Neutrophil (primary cell): Measurements from ENCODE around the gene EEFSEC.

Experiments used
- H3K27ac ChIP-seq: fragments of 200-600 bp; sonication (generic); 2 replicates; pipeline ENCODE4 v1.5.1; 2016; ENCODE audit warnings: mild to moderate bottlenecking, moderate library complexity
- H3K27me3 ChIP-seq: fragments of 200-600 bp; sonication (generic); 2 replicates; pipeline ENCODE4 v1.6.0; 2016; ENCODE audit warnings: mild to moderate bottlenecking
- H3K36me3 ChIP-seq: fragments of 200-600 bp; sonication (generic); 2 replicates; pipeline ENCODE4 v1.5.1; 2017
- H3K4me1 ChIP-seq, 2 experiments: fragments of 200-600 bp in 1 of 2; sonication (generic) in 1 of 2; 1 replicate in 1 of 2; 2 replicates in 1 of 2; pipeline versions ENCODE4 v1.5.1 to v1.6.1; 2013 to 2016; ENCODE audit warnings: low read depth in 1 of 2, low read length in 1 of 2, mild to moderate bottlenecking in 1 of 2, moderate library complexity in 1 of 2; ENCODE audit not compliant: control insufficient read depth in 1 of 2, insufficient read depth in 1 of 2
- H3K4me3 ChIP-seq, 2 experiments: fragments of 200-600 bp in 1 of 2; sonication (generic) in 1 of 2; 1 replicate in 1 of 2; 2 replicates in 1 of 2; pipeline ENCODE4 v1.5.1; 2013 to 2016; ENCODE audit warnings: low read depth in 1 of 2, low read length in 1 of 2, mild to moderate bottlenecking in 1 of 2, moderate library complexity in 1 of 2
- H3K9me3 ChIP-seq: fragments of 200-600 bp; sonication (generic); 2 replicates; pipeline ENCODE4 v1.5.1; 2016
- TF ChIP-seq, protein P1 (sequence below): fragments of 200-600 bp; sonication (generic); IDR thresholded peaks from 2 replicates; pipeline ENCODE4 v1.5.1; 2016; ENCODE audit warnings: antibody characterized with exemption

Gene EEFSEC

DNA sequence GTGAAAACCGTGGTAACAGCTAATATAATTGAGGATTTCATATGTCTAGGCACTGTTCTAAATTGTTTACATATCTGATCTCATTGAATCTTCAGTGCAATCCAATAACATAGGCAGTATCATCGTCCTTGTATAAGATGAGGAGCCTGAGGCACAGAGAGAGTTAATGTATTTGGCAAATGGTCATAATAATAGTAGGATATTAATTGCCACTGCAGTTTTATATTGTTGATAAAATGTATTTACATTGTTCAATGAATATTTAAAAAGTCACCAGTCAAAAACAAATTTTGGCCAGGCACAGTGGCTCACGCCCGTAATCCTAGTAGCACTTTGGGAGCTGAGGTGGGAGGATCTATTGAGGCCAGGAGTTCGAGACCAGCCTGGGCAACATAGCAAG lies 88.5 kb downstream of the EEFSEC start:
- TF ChIP-seq, protein P1, sequence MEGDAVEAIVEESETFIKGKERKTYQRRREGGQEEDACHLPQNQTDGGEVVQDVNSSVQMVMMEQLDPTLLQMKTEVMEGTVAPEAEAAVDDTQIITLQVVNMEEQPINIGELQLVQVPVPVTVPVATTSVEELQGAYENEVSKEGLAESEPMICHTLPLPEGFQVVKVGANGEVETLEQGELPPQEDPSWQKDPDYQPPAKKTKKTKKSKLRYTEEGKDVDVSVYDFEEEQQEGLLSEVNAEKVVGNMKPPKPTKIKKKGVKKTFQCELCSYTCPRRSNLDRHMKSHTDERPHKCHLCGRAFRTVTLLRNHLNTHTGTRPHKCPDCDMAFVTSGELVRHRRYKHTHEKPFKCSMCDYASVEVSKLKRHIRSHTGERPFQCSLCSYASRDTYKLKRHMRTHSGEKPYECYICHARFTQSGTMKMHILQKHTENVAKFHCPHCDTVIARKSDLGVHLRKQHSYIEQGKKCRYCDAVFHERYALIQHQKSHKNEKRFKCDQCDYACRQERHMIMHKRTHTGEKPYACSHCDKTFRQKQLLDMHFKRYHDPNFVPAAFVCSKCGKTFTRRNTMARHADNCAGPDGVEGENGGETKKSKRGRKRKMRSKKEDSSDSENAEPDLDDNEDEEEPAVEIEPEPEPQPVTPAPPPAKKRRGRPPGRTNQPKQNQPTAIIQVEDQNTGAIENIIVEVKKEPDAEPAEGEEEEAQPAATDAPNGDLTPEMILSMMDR: no peak
- Histone ChIP-seq H3K4me3 (no peak overlapping the region), H3K36me3 (no peaks in the 10 kb centered on the region), H3K4me1 (peaks cover 0 to 4% of the 10 kb centered on the region in 2 experiments), H3K27me3 (no peaks in the 10 kb centered on the region), H3K27ac (no peak overlapping the region), H3K9me3 (no peaks in the 10 kb centered on the region)

DNA sequence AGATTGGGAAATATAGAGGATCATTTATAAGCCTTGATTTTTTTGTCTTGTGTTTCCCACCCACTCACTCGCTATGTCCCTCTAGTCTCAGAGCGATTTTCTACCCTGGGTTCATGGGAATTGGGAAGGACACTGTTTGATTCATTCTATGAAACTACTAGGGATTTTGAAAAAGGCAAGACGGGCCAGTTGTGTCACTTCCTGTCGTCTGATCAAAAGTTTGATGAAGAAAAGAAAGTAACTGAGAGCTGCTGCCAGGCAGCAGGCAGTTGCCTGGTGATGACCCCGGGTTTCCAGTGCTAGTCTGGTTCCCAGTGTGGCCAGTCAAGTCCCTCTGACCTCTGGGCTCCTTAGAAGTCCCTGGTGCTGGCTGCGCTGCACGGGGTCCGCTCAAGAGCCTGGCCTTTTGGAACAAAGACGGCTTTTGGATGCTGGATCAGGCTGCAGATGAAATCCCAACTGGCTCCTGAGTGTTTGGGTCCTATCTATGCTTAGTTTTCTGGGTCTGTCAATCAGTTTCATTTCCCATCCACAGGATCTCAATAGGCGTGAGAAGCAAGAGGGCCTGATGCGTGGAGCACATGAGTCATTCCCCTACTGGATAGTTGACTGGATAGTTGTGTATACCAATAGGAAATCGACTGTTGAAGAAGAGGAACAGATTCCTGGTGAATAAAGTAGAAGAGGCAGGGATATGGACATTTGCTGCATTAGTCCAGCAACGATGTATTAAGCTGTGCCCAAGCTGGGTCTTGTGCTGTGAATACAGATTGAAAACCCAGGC lies 89.7 kb downstream of the EEFSEC start:
- H3K27ac ChIP-seq: no peak overlapping the region
- H3K27me3 ChIP-seq: no peaks in the 10 kb centered on the region
- no peaks in the 10 kb centered on the region for H3K9me3 ChIP-seq
- no peak overlapping the region for H3K4me3 ChIP-seq
- TF ChIP-seq, protein P1: no peak
- H3K36me3 ChIP-seq: no peaks in the 10 kb centered on the region
- peaks cover 0 to 4% of the 10 kb centered on the region in 2 experiments for H3K4me1 ChIP-seq

DNA sequence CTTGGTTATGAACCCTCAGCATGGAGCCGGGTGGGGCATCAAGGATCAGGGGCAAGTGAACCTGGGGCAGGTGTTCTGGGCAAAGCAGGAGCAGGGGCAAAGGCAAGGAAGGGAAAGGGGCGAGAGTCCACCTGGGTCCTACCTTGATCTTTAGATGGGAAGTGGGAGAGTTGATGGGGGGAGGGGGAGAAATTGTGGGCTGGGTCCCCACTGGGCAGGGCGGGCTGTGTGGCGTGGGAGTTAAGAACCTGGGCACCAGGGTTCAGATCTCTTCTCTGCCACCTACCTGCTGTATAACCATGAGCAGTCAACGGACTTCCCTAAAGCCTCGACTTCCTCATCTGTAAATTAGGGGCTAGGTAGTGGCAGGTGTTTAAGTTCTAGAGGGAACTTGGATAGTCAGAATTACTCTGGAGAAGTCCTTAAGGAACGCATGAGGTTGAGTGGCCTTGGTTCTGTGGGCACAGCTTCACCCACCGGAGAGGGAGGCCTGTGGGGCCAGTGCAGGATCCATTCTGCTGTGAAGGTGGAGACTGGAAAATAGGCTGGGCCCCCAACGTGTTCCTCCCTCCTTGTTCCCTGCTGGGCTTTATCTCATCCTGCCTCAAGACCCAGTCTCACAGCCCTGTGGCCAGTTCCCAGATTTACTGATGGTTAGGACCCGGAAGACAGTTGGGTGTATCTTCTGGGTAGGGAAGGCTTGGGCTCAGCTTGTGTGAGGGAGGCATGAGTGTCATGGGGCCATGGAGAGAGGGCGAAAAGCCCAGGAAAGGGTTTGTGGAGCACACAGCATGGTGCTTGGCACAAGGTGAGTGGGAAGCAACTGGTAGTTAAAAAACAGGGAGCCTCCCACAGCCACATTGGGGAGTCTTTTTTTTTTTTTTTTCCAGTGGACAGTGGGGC lies 90.6 kb downstream of the EEFSEC start:
- no peaks in the 10 kb centered on the region for H3K27me3 ChIP-seq
- peaks cover 0 to 4% of the 10 kb centered on the region in 2 experiments for H3K4me1 ChIP-seq
- no peak overlapping the region for H3K4me3 ChIP-seq
- H3K9me3 ChIP-seq: no peaks in the 10 kb centered on the region
- TF ChIP-seq, protein P1: no peak
- no peak overlapping the region for H3K27ac ChIP-seq
- H3K36me3 ChIP-seq: no peaks in the 10 kb centered on the region

DNA sequence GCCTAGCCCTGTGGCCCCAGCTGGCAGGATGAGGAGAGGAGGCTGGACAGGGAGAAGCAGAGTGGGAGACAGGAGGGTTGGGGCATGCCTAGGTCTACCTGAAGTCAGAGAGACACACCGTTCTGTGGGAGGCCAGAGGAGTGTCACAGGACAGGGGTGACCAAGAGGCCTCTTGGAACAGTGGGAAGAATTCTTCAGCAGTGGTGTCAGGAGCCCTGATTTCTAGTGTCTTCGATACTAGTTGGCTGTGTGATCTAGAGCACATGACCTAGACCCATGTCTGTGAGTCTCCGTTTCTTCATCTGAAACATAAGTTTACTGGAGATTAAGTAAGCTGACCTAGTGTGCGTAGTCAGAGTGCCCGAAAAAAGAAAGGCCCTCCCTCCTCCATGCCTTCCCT lies 92.2 kb downstream of the EEFSEC start:
- Histone ChIP-seq H3K9me3 (no peaks in the 10 kb centered on the region), H3K36me3 (no peaks in the 10 kb centered on the region), H3K27ac (no peak overlapping the region), H3K4me1 (peaks cover 0 to 4% of the 10 kb centered on the region in 2 experiments), H3K27me3 (no peaks in the 10 kb centered on the region), H3K4me3 (no peak overlapping the region)
- TF ChIP-seq, protein P1: no peak

DNA sequence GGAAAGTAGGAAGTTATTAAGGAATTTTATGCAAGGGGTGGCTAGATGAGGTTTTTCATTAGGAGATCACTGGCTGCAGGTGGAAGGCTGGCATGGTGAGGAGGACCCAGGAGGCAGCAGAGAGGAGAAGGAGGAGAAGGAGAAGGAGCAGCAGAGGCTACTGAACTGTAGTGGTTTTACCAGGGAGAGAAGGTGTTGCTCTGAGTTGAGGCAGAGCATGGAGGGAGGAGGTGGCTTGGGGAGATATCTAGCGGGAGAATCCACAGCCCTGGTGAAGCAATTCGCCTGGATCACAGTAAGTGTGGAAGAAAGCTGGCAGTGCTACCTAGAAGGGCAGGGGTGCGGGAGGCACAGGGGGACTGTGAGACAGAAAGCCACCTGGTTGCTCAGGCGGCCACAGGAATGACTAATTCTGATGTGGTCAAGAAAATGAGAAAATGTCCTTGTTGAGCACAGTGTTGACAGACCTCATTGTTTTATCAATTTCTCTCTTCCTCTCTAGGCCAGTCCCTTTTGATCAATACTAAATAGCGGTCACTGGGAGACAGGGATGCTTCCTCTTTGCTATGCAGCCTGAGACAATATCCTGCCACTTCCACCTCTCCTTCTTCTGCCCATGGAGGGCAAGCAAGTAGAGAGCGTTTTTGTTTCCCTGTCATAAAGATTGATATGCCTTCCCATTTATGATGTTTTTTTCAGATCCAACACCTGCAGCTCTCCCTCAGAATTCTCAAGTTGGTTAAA lies 94.6 kb downstream of the EEFSEC start:
- H3K9me3 ChIP-seq: no peaks in the 10 kb centered on the region
- no peaks in the 10 kb centered on the region for H3K36me3 ChIP-seq
- no peak overlapping the region for H3K4me3 ChIP-seq
- H3K27ac ChIP-seq: no peak overlapping the region
- TF ChIP-seq, protein P1: no peak
- no peaks in the 10 kb centered on the region for H3K27me3 ChIP-seq
- H3K4me1 ChIP-seq: peaks cover 0 to 3% of the 10 kb centered on the region in 2 experiments
